GM18499 (cell line): ENCODE data around the gene TNFRSF19.
"Not testable (repeated sequence)": the region's sequence is repeated elsewhere in the genome, so short reads cannot be mapped to it uniquely, and the experiment has no call there.

Experiments used
- ATAC-seq: cut with Tn5 transposase; IDR thresholded peaks from one replicate; pipeline ENCODE4 v1.9.1; 2021; ENCODE audit warnings: moderate number of reproducible peaks; ENCODE audit not compliant: insufficient read depth, unreplicated experiment

Gene TNFRSF19

GRCh38 chr13:23674795-23675640 is 104.8 kb downstream of the TNFRSF19 start:
- ATAC-seq = no peak

GRCh38 chr13:23677679-23678288 is 107.6 kb downstream of the TNFRSF19 start:
- not testable (repeated sequence) for ATAC-seq

GRCh38 chr13:23678795-23679194 is 108.6 kb downstream of the TNFRSF19 start:
- ATAC-seq = no peak

- ATAC-seq = no peak
Observed at GRCh38 chr13:23679220-23679619, 109.0 kb downstream of the TNFRSF19 start.

GRCh38 chr13:23680845-23681669 is 110.8 kb downstream of the TNFRSF19 start:
- no peak for ATAC-seq

GRCh38 chr13:23683084-23683483 is 112.9 kb downstream of the TNFRSF19 start:
- no peak for ATAC-seq

GRCh38 chr13:23684647-23685046 is 114.4 kb downstream of the TNFRSF19 start:
- ATAC-seq = no peak

GRCh38 chr13:23685416-23685815 is 115.2 kb downstream of the TNFRSF19 start:
- ATAC-seq = no peak

GRCh38 chr13:23686948-23687347 is 116.7 kb downstream of the TNFRSF19 start:
- ATAC-seq = no peak

- no peak for ATAC-seq
Observed at GRCh38 chr13:23687614-23688013, 117.4 kb downstream of the TNFRSF19 start.

- ATAC-seq = no peak
Observed at GRCh38 chr13:23688336-23688735, 118.1 kb downstream of the TNFRSF19 start.

- no peak for ATAC-seq
Observed at GRCh38 chr13:23690668-23691067, 120.5 kb downstream of the TNFRSF19 start.

- ATAC-seq = no peak
Observed at GRCh38 chr13:23692816-23693215, 122.6 kb downstream of the TNFRSF19 start.

- no peak for ATAC-seq
Observed at GRCh38 chr13:23695196-23695595, 125.0 kb downstream of the TNFRSF19 start.

GRCh38 chr13:23695711-23696464 is 125.7 kb downstream of the TNFRSF19 start:
- ATAC-seq = peak; percentile 58

- ATAC-seq = no peak
Observed at GRCh38 chr13:23696610-23697009, 126.4 kb downstream of the TNFRSF19 start.

- no peak for ATAC-seq
Observed at GRCh38 chr13:23697772-23698313, 127.6 kb downstream of the TNFRSF19 start.

- ATAC-seq = no peak
Observed at GRCh38 chr13:23699271-23699670, 129.1 kb downstream of the TNFRSF19 start.

- ATAC-seq = no peak
Observed at GRCh38 chr13:23701186-23701585, 131.0 kb downstream of the TNFRSF19 start.

- ATAC-seq = no peak
Observed at GRCh38 chr13:23701636-23702035, 131.4 kb downstream of the TNFRSF19 start.
